ENCODE measurements around the gene ASCC3.

ASCC3 gene

DNA sequence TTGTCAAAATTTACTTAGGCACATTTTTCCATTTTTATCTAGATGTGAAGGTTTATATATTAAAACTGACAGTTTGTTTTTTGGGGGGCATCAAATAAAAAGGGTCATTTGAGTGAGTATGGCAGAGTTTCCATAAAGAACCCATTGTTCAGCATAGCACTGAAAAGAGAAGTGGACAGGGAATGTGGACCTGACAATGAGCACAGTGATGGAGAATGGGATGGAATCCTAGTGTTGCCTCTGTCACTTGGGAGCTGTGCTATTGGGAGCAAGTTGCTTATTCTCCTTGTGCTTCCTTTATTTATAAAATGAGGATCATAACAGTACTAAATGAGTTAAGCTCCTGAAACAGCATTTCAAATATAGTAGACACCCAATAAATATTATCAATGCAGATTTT lies 285.7 kb downstream of the ASCC3 start:
- H3K4me3 ChIP-seq (ENCODE audit: low read depth, low read length), result no peak overlapping the region
- TF ChIP-seq, protein P1, sequence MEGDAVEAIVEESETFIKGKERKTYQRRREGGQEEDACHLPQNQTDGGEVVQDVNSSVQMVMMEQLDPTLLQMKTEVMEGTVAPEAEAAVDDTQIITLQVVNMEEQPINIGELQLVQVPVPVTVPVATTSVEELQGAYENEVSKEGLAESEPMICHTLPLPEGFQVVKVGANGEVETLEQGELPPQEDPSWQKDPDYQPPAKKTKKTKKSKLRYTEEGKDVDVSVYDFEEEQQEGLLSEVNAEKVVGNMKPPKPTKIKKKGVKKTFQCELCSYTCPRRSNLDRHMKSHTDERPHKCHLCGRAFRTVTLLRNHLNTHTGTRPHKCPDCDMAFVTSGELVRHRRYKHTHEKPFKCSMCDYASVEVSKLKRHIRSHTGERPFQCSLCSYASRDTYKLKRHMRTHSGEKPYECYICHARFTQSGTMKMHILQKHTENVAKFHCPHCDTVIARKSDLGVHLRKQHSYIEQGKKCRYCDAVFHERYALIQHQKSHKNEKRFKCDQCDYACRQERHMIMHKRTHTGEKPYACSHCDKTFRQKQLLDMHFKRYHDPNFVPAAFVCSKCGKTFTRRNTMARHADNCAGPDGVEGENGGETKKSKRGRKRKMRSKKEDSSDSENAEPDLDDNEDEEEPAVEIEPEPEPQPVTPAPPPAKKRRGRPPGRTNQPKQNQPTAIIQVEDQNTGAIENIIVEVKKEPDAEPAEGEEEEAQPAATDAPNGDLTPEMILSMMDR (IDR thresholded peaks at IDR 0.05; ENCODE audit: borderline replicate concordance, insufficient read depth, low read depth, low read length), result no peak

DNA sequence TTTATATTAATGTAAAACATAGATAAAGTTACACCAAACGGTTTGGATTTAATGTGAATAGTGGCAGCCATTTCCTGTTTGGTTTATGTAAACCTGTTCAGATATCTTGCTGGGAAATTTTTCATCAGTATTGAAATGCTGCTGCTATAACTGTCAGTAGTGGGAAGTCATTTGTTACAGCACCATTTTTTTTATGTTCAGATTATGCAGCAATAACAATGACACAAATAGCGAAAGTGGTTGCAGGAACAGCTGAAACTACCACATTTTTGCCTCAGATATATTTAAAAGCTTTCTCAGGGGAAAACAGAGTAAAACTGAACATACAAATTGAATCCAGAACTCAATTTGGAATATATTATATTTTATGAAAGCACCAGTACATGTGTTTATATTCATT lies 287.6 kb downstream of the ASCC3 start:
- TF ChIP-seq, protein P1 (IDR thresholded peaks at IDR 0.05; ENCODE audit: borderline replicate concordance, insufficient read depth, low read depth, low read length), result no peak
- no peak overlapping the region for H3K4me3 ChIP-seq (ENCODE audit: low read depth, low read length)

DNA sequence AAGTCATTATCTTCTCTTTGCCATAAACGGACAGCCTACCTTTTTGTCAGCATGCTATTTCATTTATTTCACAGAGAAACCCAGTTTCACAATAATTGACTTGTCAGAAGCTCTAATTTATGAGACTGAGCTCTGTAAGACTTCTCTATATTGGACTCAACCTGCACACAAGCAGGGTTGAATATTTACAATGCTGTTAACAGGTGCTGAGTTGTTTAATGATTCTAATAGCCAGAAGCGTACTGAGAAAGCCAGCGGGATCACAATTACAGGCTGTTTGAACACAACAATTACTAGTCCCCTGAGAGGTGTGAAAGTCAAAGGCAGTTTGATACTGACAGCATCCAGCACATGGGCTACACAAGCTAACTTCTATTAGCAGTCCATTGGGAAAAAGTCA lies 288.2 kb downstream of the ASCC3 start:
- H3K4me3 ChIP-seq (ENCODE audit: low read depth, low read length), result no peak overlapping the region
- TF ChIP-seq, protein P1 (IDR thresholded peaks at IDR 0.05; ENCODE audit: borderline replicate concordance, insufficient read depth, low read depth, low read length), result no peak

DNA sequence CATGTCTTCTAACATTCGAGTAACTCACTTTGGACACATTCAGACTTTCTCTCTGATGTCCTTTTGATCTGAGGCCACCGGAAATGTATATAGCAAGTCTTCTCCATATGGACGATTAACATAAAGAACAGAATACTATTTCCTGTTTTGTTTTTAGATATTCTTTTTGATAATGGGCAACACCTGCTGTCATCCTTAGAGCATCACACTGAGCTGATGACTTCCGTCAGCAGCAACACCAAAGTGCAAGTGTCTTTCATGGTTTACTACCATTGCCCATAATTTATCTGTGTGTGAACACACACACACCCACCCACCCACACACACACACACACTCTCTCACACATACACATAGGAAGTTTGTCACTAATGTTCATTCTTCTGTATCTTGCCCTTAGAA lies 303.7 kb downstream of the ASCC3 start:
- TF ChIP-seq, protein P1 (IDR thresholded peaks at IDR 0.05; ENCODE audit: borderline replicate concordance, insufficient read depth, low read depth, low read length), result no peak

DNA sequence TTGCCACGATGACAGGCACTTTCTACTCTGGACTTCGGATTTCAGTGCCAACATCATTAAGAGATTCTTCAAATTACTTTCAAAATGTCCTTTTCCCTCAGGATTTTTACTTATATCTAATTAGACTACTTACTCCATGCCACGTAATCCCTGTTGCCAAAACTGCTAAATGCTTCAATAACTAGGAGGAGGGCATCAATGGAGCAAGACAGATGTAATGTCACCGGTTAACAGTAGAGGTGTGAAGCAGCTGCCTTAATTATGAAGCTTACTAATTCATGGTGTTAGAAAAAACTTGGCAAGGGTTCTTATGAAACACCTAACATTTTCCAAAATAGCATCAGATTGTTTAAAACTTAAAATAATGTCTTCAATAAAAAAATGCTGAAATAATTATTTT lies 305.2 kb downstream of the ASCC3 start:
- TF ChIP-seq, protein P1 (IDR thresholded peaks at IDR 0.05; ENCODE audit: borderline replicate concordance, insufficient read depth, low read depth, low read length), result no peak

More for the DNA sequence above, 303.7 kb downstream of the ASCC3 start:
- no peak overlapping the region for H3K4me3 ChIP-seq (ENCODE audit: low read depth, low read length)

DNA sequence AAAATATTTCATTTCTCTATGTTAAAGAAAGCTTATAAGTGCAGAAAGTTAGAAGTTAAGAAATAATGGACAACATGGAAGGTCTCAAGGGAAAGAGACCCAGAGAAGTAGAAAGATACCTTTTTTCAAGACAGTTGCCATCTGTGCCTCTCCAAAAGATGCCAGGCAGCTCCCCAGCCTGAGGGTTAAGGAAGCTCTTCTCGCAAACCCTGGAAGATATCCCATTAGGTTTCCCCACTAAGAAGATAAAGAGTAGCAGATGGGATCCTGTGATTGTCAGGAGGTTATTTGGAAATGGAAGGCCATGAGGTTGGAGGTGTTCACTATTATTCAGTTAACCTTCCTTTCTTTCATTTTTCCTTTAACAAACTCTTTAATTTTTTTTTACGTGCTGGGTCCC lies 306.3 kb downstream of the ASCC3 start:
- TF ChIP-seq, protein P1 (IDR thresholded peaks at IDR 0.05; ENCODE audit: borderline replicate concordance, insufficient read depth, low read depth, low read length), result no peak
- H3K4me3 ChIP-seq (ENCODE audit: low read depth, low read length), result no peak overlapping the region

More for the DNA sequence above, 305.2 kb downstream of the ASCC3 start:
- H3K4me3 ChIP-seq (ENCODE audit: low read depth, low read length), result no peak overlapping the region

DNA sequence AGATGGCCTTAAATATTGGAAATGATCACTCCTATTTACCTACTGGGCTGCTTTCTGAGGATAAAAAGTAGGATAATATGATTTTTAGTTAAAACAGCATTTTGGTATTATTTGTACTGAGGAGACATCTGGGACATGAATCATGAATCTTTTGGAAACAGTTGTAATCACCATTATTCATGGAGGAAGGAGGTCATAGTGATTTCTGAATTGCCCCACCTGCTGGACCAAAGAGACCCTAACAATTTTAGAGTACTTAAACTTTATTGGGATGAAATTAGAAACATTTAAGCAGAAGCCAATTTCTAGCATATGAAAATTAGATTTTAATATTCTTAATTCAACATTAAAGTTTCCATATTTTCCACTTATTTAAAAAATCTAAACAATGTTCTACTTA lies 308.0 kb downstream of the ASCC3 start:
- no peak overlapping the region for H3K4me3 ChIP-seq (ENCODE audit: low read depth, low read length)
- TF ChIP-seq, protein P1 (IDR thresholded peaks at IDR 0.05; ENCODE audit: borderline replicate concordance, insufficient read depth, low read depth, low read length), result no peak

All from GM12875 (cell line).